GM12801 (cell line): ENCODE results near the gene DKK3.

Source experiments
- TF ChIP-seq, protein P1 (sequence below): IDR thresholded peaks from one replicate; pipeline ENCODE4 v1.5.1; 2011; ENCODE audit warnings: control low read depth; ENCODE audit not compliant: insufficient read length; ENCODE audit errors: extremely low read depth

The DKK3 gene

GRCh38 chr11:11997049-11997322 is 11.4 kb downstream of the DKK3 start:
- TF ChIP-seq, protein P1, sequence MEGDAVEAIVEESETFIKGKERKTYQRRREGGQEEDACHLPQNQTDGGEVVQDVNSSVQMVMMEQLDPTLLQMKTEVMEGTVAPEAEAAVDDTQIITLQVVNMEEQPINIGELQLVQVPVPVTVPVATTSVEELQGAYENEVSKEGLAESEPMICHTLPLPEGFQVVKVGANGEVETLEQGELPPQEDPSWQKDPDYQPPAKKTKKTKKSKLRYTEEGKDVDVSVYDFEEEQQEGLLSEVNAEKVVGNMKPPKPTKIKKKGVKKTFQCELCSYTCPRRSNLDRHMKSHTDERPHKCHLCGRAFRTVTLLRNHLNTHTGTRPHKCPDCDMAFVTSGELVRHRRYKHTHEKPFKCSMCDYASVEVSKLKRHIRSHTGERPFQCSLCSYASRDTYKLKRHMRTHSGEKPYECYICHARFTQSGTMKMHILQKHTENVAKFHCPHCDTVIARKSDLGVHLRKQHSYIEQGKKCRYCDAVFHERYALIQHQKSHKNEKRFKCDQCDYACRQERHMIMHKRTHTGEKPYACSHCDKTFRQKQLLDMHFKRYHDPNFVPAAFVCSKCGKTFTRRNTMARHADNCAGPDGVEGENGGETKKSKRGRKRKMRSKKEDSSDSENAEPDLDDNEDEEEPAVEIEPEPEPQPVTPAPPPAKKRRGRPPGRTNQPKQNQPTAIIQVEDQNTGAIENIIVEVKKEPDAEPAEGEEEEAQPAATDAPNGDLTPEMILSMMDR: no peak

DNA sequence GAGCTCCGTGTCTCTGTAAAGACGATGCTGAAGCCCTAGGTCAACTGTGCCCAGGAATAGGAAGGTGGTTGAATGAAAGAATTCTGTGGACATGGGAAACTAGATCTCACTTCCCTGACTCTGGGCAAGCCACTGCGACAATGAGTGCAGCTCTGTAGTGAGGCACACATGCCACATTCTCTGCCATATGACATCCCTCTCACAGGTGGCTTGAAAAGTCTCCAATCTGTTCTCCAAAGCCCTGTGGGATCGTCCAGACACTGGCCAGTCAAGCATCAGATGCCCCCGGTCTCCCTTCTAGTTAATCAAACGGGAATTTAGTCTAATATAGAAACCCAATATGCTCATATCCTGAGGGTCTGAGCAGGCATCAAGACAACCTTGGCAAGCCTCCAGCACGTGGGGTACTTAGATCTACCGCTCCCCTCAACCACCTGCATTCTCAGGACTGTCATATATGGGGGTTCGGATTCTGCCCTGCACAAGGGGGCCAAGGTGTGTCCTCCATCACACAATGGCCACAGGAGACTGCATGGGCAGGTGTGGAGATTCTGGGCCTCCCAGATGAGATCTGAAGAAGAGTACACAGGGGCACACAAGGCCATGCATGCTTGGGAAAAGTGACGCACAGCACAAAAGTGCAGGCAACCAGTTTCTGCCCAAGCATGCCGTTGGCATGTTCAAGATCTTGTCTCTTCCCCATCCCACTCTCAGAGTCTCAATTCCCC is 11.9 kb downstream of the DKK3 start:
- TF ChIP-seq, protein P1: no peak

DNA sequence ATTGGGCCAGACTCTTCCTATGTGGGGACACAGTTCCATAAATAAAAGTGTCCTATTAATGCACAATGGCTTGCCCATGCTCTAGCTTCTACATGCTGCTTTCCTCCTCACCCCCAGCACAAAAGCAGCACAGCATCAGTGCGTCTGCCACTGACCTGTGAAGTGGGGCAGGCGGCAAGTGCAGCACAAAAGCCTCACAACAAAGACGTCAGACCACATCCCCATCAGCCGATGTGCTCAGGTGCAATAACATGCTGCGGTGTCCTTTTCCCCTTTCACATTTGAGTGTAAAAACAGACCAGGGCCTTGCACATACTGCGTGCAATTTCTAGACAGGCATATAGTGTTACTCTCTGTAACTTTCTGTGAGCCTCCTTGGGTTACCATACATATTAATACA is 12.8 kb downstream of the DKK3 start:
- TF ChIP-seq, protein P1: no peak

DNA sequence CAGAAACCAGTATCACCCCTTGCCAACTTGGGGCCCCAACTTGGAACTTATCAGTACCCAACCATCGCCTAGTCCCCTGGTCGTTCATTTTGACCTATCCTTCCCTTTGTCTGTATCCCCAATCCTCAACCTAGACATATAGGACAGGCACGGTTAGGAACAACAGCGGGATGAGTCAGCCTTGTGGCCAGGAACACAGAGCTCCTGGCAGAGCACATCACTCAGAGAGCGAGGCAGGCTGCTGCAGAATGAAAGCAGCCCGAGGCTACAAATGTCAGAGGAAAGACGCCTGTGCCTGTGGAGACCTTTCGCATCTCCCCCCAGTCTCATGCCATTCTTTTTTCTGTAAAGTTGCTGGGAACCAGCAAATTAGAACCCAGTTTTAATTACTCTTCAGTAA is 14.6 kb downstream of the DKK3 start:
- TF ChIP-seq, protein P1: no peak

- TF ChIP-seq, protein P1: no peak
Measured at GRCh38 chr11:11992257-11993212, 15.9 kb downstream of the DKK3 start.

DNA sequence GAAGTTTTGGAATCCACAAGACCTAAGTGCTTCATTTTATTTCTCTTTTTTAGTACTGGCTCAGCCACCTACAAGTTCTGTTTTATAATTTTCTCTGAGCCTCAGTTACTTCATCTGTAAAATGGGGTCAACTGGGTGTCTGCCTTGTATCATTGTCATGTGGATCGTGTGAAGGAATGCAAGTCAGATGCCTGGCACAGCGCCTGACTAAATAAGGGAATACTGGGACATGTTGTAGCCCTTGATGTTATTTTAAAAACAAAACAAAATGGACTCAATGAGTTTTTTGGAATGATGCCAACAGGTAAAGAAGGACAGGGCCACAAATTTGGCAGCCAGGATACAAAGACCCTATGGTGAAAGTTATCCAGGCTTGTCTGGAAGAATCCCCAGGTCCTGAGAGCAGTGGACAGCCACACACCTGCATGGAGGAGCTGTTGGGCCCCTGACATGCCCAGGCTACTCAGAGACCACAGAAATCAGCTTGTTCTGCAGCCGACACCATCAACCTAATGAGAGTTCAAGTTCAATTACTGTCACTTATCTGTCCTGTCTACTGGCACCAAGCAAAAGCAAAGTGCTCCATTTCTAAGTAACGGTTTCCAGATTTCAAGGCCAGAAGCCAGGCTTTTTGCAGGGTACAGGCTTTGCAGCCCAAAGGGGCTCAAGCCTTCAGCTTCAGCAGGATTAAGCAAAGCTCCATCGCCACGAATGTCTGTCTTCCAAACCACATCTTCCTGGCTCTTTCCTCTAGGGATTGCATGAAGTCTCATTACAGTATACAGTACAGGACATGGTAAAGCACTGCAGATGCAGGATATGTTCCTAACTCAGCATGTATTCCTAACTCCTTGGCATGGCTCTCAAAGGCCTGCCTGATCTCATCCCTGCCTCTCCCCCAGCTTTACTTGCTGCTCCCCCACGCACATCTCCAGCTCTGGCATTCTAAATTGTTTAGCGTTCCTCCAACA is 18.4 kb downstream of the DKK3 start:
- TF ChIP-seq, protein P1: no peak

- TF ChIP-seq, protein P1: no peak
Measured at GRCh38 chr11:11988681-11989261, 19.7 kb downstream of the DKK3 start.
